SJSA1 (cell line): ENCODE results near the gene BATF. TPM values are rescaled to one million over a fixed set of nuclear protein-coding genes. Genes with fewer than 3 reads are reported as not detected.

Experiments used
- DNase-seq, 2 experiments: peaks; one replicate each; pipeline ENCODE4 v3.0.0-alpha.2; 2015 to 2020; ENCODE audit warnings: low spot score in 2 of 2, low read depth in 1 of 2
- H3K27ac ChIP-seq: fragments of 250-450 bp; sonication (Bioruptor Pico); 2 replicates; pipeline ENCODE4 v1.5.1; 2020; ENCODE audit warnings: mild to moderate bottlenecking, moderate library complexity
- H3K27me3 ChIP-seq: fragments of 250-450 bp; sonication (Bioruptor Pico); replicated peaks from 2 replicates; pipeline ENCODE4 v1.5.1; 2020; ENCODE audit warnings: mild to moderate bottlenecking, moderate library complexity
- H3K36me3 ChIP-seq: fragments of 250-450 bp; sonication (Bioruptor Pico); 2 replicates; pipeline ENCODE4 v1.5.1; 2020; ENCODE audit warnings: mild to moderate bottlenecking
- H3K4me1 ChIP-seq: fragments of 250-450 bp; sonication (Bioruptor Pico); replicated peaks from 2 replicates; pipeline ENCODE4 v1.6.1; 2021; ENCODE audit warnings: mild to moderate bottlenecking
- H3K4me3 ChIP-seq: fragments of 250-450 bp; sonication (Bioruptor Pico); 2 replicates; pipeline ENCODE4 v1.5.1; 2020; ENCODE audit warnings: mild to moderate bottlenecking
- H3K9me3 ChIP-seq: fragments of 250-450 bp; sonication (Bioruptor Pico); replicated peaks from 2 replicates; pipeline ENCODE4 v1.5.1; 2020; ENCODE audit warnings: mild to moderate bottlenecking
- total RNA-seq: library from RNA; depleted of rRNA; stranded (reverse); fragments of >200 nt; shearing (Covaris generic); gene quantifications from 2 replicates; pipeline ENCODE4 v1.2.3, GENCODE V29; 2014

BATF gene
- total RNA-seq, 1 experiment from 2014 or later, result not detected

DNA sequence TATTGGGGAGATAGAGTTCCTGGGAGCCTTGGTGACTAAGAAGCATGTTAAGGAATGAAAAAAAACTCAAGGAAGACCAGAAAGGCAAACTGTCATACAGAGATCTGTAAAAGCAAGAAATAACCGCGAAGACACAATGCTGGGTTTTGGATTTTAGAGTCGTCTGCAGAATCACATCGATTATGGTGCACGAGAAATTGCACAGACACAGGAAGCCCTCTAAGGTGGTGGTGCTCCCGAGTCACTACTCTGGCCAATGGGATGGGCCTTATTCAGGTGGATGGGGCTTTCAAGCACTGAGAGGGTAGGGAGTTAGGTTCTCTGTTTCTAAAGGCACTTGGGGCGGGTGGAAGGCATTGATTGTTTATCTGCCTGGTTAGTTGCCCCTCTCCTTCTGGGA, 45.9 kb downstream of the BATF start:
- no peak overlapping the region for H3K4me3 ChIP-seq

DNA sequence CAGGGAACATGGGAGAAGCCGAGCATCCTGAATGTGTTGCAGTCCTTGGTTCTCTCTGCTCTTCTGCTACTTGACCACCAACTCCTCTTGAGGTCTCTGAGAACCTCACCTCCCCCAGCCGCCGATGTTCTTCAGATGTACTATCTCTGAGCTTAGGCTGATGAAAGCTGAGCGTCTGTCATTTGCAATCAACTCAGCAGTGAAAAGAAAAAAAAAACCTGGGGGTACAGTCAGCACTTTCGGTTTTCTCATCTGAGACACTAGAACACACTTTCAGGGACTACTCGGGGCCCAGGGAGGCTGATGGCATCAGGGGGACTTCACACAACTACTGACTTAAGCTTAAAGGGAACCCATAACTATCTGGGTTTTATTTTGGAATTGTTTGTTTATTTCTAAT, 46.5 kb downstream of the BATF start:
- Histone ChIP-seq H3K4me1 (no peaks in the 10 kb centered on the region), H3K36me3 (no peaks in the 10 kb centered on the region), H3K27me3 (no peaks in the 10 kb centered on the region), H3K27ac (no peak overlapping the region), H3K9me3 (no peaks in the 10 kb centered on the region), H3K4me3 (no peak overlapping the region)
- no peak for DNase-seq

More for the DNA sequence above, 45.9 kb downstream of the BATF start:
- no peaks in the 10 kb centered on the region for H3K36me3 ChIP-seq
- H3K27me3 ChIP-seq, result no peaks in the 10 kb centered on the region
- no peak overlapping the region for H3K27ac ChIP-seq
- H3K9me3 ChIP-seq, result no peaks in the 10 kb centered on the region
- H3K4me1 ChIP-seq, result no peaks in the 10 kb centered on the region
- no peak for DNase-seq

DNA sequence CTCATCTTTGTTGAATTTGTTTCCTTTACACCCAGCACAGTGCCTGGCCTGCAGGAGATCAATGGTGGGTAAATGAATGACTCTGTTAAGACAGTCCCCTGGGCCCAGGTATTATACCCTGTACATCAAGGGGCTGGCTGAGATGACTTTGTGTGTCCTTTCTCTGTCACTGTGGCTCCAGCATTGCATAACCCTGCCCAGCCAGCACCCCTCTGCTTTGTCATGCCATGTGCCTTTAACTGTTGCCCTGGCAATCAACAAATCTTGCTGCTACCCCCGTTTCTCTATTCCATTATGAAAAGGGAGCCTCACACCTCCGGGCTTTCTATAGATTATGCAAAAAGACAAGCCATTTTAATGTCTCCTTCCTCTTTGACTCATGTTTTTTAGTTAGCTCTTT, 48.5 kb downstream of the BATF start:
- H3K4me3 ChIP-seq, result no peak overlapping the region
- no peaks in the 10 kb centered on the region for H3K36me3 ChIP-seq
- no peaks in the 10 kb centered on the region; the same call in 1 of the 2 replicates for H3K27me3 ChIP-seq
- no peak for DNase-seq
- no peaks in the 10 kb centered on the region for H3K4me1 ChIP-seq
- no peak overlapping the region for H3K27ac ChIP-seq
- H3K9me3 ChIP-seq, result no peaks in the 10 kb centered on the region

DNA sequence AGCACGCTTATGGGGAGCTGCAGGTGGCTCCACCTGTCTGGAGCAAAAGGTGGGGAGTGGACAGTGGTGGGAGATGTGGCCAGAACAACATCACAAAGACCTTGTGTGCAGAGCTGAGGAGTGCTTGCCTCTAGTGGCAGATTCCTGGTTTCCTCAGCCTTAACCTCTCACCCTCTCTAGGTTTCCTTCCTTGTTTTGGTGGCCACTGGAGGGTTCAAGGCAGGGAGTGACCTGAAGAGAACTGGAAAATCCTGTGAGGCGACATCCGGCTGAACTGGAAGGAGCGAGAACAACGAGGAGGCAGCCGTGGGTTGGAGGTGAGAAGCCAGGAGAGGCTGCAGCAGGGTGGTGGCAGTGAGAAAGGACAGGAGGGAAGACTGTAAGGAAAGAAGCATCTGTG, 49.8 kb downstream of the BATF start:
- DNase-seq, result no peak
- Histone ChIP-seq H3K4me3 (no peak overlapping the region), H3K27me3 (no peaks in the 10 kb centered on the region; the same call in 1 of the 2 replicates), H3K36me3 (no peaks in the 10 kb centered on the region), H3K4me1 (no peaks in the 10 kb centered on the region), H3K27ac (no peak overlapping the region), H3K9me3 (no peaks in the 10 kb centered on the region)

DNA sequence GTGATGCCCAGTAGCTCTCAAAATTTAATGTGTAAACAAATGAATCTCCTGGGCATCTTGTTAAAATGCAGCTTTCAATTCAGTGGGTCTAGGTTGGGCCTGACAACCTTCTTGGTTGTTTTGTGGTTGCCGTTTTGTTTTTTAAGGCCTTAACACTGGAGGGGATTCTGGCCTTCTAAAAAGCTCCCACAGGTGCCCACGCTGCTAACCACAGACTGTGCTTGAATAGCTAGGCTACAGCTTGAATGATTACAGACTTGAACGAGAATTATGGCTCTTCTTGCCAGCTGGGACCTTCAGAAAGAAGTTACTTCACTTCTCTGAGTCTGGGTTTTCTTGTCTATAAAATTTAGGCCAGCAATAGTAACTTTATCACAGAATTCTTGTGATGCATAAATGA, 54.8 kb downstream of the BATF start:
- Histone ChIP-seq H3K27me3 (no peaks in the 10 kb centered on the region; the same call in 1 of the 2 replicates), H3K27ac (no peak overlapping the region), H3K36me3 (no peaks in the 10 kb centered on the region), H3K9me3 (no peaks in the 10 kb centered on the region), H3K4me3 (no peak overlapping the region), H3K4me1 (peaks cover 8% of the 10 kb centered on the region)
- no peak for DNase-seq

GRCh38 chr14:75577729-75578101, 55.4 kb downstream of the BATF start:
- H3K36me3 ChIP-seq, result no peaks in the 10 kb centered on the region
- no peaks in the 10 kb centered on the region; the same call in 1 of the 2 replicates for H3K27me3 ChIP-seq
- H3K9me3 ChIP-seq, result no peaks in the 10 kb centered on the region
- DNase-seq, result peak; percentile 51 to 76
- no peak overlapping the region for H3K27ac ChIP-seq
- peaks cover 8% of the 10 kb centered on the region for H3K4me1 ChIP-seq
- peak overlapping the region; percentile 34 for H3K4me3 ChIP-seq

GRCh38 chr14:75578102-75578785, 56.0 kb downstream of the BATF start, which contains the start of gene FLVCR2:
FLVCR2 (plus strand) TSS chr14:75578620; CDS start chr14:75578973, 353 bp downstream.
- Histone ChIP-seq H3K27ac (no peak within 1 kb of the TSS), H3K27me3 (no peaks in the 10 kb centered on the region; the same call in 1 of the 2 replicates), H3K9me3 (no peaks in the 10 kb centered on the region), H3K4me1 (peaks cover 8% of the 10 kb centered on the region), H3K4me3 (peak within 1 kb of the TSS; percentile 34), H3K36me3 (no peaks in the 10 kb centered on the region)
- DNase-seq, result peak; percentile 59 to 61

DNA sequence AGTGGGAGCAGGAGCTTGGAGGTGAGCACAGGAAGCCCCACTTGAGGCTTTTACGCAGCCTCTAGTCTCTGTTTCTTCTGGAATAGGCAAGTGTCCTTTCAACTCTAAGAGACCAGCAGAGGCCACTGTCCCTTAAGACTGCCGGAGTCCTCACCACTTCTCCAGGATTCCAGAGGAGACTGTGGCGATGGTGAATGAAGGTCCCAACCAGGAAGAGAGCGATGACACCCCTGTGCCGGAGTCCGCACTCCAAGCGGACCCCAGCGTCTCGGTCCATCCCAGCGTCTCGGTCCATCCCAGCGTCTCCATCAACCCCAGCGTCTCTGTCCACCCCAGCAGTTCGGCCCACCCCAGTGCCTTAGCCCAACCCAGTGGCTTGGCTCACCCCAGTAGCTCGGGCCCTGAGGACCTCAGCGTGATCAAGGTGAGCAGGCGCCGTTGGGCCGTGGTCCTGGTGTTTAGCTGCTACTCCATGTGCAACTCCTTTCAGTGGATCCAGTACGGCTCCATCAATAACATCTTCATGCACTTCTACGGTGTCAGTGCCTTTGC, 56.6 kb downstream of the BATF start:
- no peaks in the 10 kb centered on the region; the same call in 1 of the 2 replicates for H3K27me3 ChIP-seq
- no peaks in the 10 kb centered on the region for H3K9me3 ChIP-seq
- peaks cover 8% of the 10 kb centered on the region for H3K4me1 ChIP-seq
- peak in 1 of 2 experiments; percentile 49 for DNase-seq
- peak overlapping the region; percentile 34 for H3K4me3 ChIP-seq
- no peak overlapping the region for H3K27ac ChIP-seq
- H3K36me3 ChIP-seq, result no peaks in the 10 kb centered on the region

- Histone ChIP-seq H3K27ac (no peak overlapping the region), H3K36me3 (no peaks in the 10 kb centered on the region), H3K27me3 (no peaks in the 10 kb centered on the region; the same call in 1 of the 2 replicates), H3K4me3 (peak overlapping the region; percentile 34), H3K9me3 (no peaks in the 10 kb centered on the region), H3K4me1 (peaks cover 8% of the 10 kb centered on the region)
- no peak for DNase-seq
These were observed 57.1 kb downstream of the BATF start for GRCh38 chr14:75579338-75579864.

GRCh38 chr14:75579882-75580281, 57.6 kb downstream of the BATF start:
- Histone ChIP-seq H3K36me3 (no peaks in the 10 kb centered on the region), H3K4me3 (no peak overlapping the region), H3K4me1 (peaks cover 8% of the 10 kb centered on the region), H3K27me3 (no peaks in the 10 kb centered on the region; the same call in 1 of the 2 replicates), H3K27ac (no peak overlapping the region), H3K9me3 (no peaks in the 10 kb centered on the region)
- no peak for DNase-seq

DNA sequence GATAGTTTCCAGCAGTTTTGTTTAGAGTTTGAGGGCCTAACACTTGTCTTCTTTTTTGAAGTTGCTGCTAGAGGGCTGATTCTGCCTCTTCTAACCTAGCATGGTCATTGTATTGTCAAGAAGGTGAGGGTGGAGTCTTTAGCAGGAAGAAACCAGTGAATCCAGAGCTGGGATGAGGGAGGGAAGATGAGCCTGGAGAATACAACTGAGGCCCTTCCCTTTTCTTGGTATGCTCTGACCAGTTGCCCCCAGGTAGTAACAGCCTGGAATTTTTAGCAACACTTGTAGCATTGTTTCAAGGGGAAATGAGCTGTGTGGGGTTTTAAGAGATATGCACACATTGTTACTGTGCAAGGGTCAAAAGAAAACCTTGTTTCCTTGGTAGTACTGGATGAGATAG, 65.1 kb downstream of the BATF start:
- H3K36me3 ChIP-seq, result no peaks in the 10 kb centered on the region
- no peak overlapping the region for H3K27ac ChIP-seq
- no peak overlapping the region for H3K4me3 ChIP-seq
- H3K4me1 ChIP-seq, result no peaks in the 10 kb centered on the region
- no peaks in the 10 kb centered on the region for H3K27me3 ChIP-seq
- H3K9me3 ChIP-seq, result no peaks in the 10 kb centered on the region; the same call in 1 of the 2 replicates
- no peak for DNase-seq

DNA sequence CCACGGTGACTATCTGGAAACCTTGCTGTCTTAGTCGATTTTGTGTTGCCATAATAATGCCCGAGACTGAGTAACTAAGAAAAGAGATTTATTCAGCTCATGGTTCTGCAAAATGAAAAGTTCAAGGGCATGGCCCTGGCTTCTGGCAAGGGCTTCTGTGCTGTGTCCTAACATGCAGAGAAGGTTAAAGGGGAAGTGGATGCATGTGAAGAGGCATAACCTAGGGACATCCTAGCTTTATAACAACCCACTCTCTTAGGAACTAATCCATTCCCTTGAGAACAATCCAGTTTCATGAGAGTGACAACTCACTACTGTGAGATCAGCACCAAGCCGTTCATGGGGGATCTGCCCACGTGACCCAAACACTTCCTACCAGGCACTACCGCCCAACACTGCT, 67.7 kb downstream of the BATF start:
- no peak overlapping the region for H3K4me3 ChIP-seq
- H3K9me3 ChIP-seq, result no peaks in the 10 kb centered on the region; the same call in 1 of the 2 replicates
- H3K4me1 ChIP-seq, result no peaks in the 10 kb centered on the region

GRCh38 chr14:75591331-75591946, 69.2 kb downstream of the BATF start:
- H3K27ac ChIP-seq, result no peak overlapping the region
- DNase-seq, result no peak
- no peaks in the 10 kb centered on the region for H3K36me3 ChIP-seq

More for the DNA sequence above, 67.7 kb downstream of the BATF start:
- H3K36me3 ChIP-seq, result no peaks in the 10 kb centered on the region
- no peak overlapping the region for H3K27ac ChIP-seq
- H3K27me3 ChIP-seq, result no peaks in the 10 kb centered on the region
- DNase-seq, result no peak

More at GRCh38 chr14:75591331-75591946, 69.2 kb downstream of the BATF start:
- no peaks in the 10 kb centered on the region for H3K27me3 ChIP-seq
- H3K4me1 ChIP-seq, result no peaks in the 10 kb centered on the region
- H3K9me3 ChIP-seq, result no peaks in the 10 kb centered on the region; the same call in 1 of the 2 replicates
- H3K4me3 ChIP-seq, result no peak overlapping the region
